Cardiac fibroblast (primary cell): Measurements from ENCODE around the gene CRACR2B.

Experiments used
- DNase-seq, 2 donors: peaks; one replicate each; pipeline versions ENCODE4 v3.0.0 to v3.0.0-alpha.2; 2010; ENCODE audit warnings: low read depth in 2 of 2
- H3K4me3 ChIP-seq, 2 donors: replicated peaks in 1 of 2; 1 replicate in 1 of 2; 2 replicates in 1 of 2; pipeline ENCODE4 v1.5.1; 2011; ENCODE audit warnings: low read depth in 2 of 2, low read length in 2 of 2, mild to moderate bottlenecking in 2 of 2, moderate library complexity in 1 of 2
- CTCF ChIP-seq: IDR thresholded peaks from one replicate; pipeline ENCODE4 v1.5.1; 2011; ENCODE audit warnings: low read depth, mild to moderate bottlenecking, low read length, inconsistent platforms

CRACR2B gene

GRCh38 chr11:795634-796564 lies 31.8 kb upstream of the CRACR2B start:
- no peak for TF ChIP-seq CTCF
- peak overlapping the region; percentile 69 to 77 for H3K4me3 ChIP-seq
- DNase-seq = peak; percentile 81 to 84

- DNase-seq = no peak
- no peak for TF ChIP-seq CTCF
- peak overlapping the region; percentile 69 to 77 for H3K4me3 ChIP-seq
Measured at GRCh38 chr11:796565-797295, 31.0 kb upstream of the CRACR2B start.

- H3K4me3 ChIP-seq = peak overlapping the region; percentile 69 to 77
- peak; percentile 77 to 82 for DNase-seq
- no peak for TF ChIP-seq CTCF
Measured at GRCh38 chr11:797296-798092, 30.2 kb upstream of the CRACR2B start.

- peak; percentile 38 for TF ChIP-seq CTCF
- peak; percentile 67 to 75 for DNase-seq
- peak within 1 kb of the TSS; percentile 69 to 77 for H3K4me3 ChIP-seq
Measured at GRCh38 chr11:798093-798713, 29.5 kb upstream of the CRACR2B start, which contains the start of gene SLC25A22. TSS of gene SLC25A22 (minus strand) at chr11:798281. CDS start at chr11:795006, 3,275 bp downstream.

- no peak for TF ChIP-seq CTCF
- DNase-seq = no peak
- no peak overlapping the region for H3K4me3 ChIP-seq
Measured at GRCh38 chr11:799641-800316, 27.9 kb upstream of the CRACR2B start.
